ENCODE measurements around the gene CCNF. TPM values are rescaled to one million over a fixed set of nuclear protein-coding genes. Genes with fewer than 3 reads are reported as not detected.

Gene CCNF
- total and polyA plus RNA-seq, 4 donors, result 0.88 to 46.3 (median 1.8) TPM

DNA sequence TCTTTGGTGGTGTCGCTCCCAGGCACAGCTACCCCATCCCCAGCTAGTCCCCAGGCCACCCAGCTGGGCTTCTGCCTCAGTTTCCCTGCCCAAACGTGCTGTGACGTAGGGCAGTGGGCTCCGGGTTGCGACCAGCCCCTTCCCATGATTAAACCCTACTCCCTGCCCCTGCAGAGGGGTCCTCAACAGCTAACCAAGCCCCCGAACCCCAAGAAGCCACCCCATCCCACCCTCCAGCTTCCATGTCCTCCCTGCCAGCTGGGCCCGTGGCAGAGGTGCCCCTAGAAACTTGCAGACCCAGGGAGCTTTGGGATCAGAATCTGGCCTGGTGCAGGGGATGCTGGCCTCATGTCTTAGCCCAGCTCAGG, 41.0 kb downstream of the CCNF start (continued):
- TF ChIP-seq, protein P1, sequence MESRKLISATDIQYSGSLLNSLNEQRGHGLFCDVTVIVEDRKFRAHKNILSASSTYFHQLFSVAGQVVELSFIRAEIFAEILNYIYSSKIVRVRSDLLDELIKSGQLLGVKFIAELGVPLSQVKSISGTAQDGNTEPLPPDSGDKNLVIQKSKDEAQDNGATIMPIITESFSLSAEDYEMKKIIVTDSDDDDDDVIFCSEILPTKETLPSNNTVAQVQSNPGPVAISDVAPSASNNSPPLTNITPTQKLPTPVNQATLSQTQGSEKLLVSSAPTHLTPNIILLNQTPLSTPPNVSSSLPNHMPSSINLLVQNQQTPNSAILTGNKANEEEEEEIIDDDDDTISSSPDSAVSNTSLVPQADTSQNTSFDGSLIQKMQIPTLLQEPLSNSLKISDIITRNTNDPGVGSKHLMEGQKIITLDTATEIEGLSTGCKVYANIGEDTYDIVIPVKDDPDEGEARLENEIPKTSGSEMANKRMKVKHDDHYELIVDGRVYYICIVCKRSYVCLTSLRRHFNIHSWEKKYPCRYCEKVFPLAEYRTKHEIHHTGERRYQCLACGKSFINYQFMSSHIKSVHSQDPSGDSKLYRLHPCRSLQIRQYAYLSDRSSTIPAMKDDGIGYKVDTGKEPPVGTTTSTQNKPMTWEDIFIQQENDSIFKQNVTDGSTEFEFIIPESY (IDR thresholded peaks at IDR 0.05), result no peak
- TF ChIP-seq EGR1 (IDR thresholded peaks at IDR 0.05; ENCODE audit: low read depth in 2 of 2), result no peak

GRCh38 chr16:2470603-2471015, 41.4 kb downstream of the CCNF start:
- TF ChIP-seq TAF1 (conservative IDR thresholded peaks at IDR 0.05) (no peak), SP1 (IDR thresholded peaks at IDR 0.05) (no peak), HNF4A (conservative IDR thresholded peaks at IDR 0.05) (no peak), NR2F2 (IDR thresholded peaks at IDR 0.05) (no peak), RAD21 (IDR thresholded peaks at IDR 0.05) (no peak), GABPA (IDR thresholded peaks at IDR 0.05 in 1 of 2, conservative IDR thresholded peaks at IDR 0.05 in 1 of 2) (no peak)
- TF ChIP-seq, protein P1 (IDR thresholded peaks at IDR 0.05), result no peak
- Histone ChIP-seq H3K9me3 (ENCODE audit: control insufficient read depth in 4 of 4, low read length in 3 of 4) (no peaks in the 10 kb centered on the region), H3K27ac (ENCODE audit: low read depth in 1 of 2, low read length in 2 of 2) (no peak overlapping the region), H3K4me1 (ENCODE audit: control insufficient read depth in 4 of 4, insufficient read depth in 4 of 4, low read length in 3 of 4) (peaks cover 42 to 70% (median 52%) of the 10 kb centered on the region in 4 donors), H3K36me3 (ENCODE audit: control insufficient read depth in 4 of 4, insufficient read depth in 3 of 4, low read depth in 1 of 4, low read length in 3 of 4) (no peaks in the 10 kb centered on the region), H3K27me3 (ENCODE audit: control insufficient read depth in 4 of 4, insufficient read depth in 4 of 4, low read length in 3 of 4) (no peaks in the 10 kb centered on the region), H3K4me3 (ENCODE audit: low read depth in 1 of 3, low read length in 3 of 3) (no peak overlapping the region), H3K9ac (ENCODE audit: low read depth in 1 of 2, low read length in 2 of 2) (no peak overlapping the region)
- WGBS, result 65% methylated on average over 9 of the region's 9 CpGs
- DNase-seq (ENCODE audit: low spot score), result no peak

DNA sequence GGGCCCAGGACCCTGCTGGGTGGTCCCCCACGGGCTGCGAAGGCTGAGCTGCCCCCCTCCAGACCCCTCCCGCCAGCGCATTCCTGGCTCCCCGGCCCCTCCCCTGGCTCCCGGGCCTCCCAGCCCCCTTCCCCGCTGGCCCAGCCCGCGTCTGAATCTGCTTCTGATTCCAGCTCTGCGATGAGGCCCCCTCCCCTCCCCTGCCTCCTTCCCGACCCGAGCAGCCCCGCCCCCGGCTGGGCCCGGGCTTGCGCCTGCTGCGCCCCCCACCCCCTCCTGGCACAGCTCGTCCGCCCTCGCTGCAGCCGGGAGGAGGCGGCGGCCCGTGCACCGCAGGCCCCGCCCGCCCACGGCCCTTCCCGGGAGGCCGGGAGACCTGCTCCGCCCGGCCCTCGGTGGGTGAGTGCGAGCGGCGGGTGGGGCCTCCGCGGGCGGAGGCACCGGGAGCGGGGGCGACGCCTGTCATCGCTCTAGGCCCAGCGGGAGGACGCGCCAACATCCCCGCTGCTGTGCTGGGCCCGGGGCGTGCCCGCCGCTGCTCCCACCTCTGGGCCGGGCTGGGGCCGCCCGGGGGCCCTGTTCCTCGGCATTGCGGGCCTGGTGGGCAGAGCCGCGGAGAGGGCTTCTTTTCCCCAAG, 41.9 kb downstream of the CCNF start, which contains the start of gene NTN3:
Gene NTN3, plus strand, starts transcription at position 282 of the 637 bp plus-strand sequence. CDS start 405 bp downstream, outside the sequence.
- no peak for DNase-seq (ENCODE audit: low spot score)
- H3K4me3 ChIP-seq (ENCODE audit: low read depth in 1 of 3, low read length in 3 of 3), result peak within 1 kb of the TSS in 2 of 3 donors; percentile 11 to 30

More for the DNA sequence above, 41.9 kb downstream of the CCNF start, which contains the start of gene NTN3:
- peaks cover 44 to 75% (median 56%) of the 10 kb centered on the region in 4 donors for H3K4me1 ChIP-seq (ENCODE audit: control insufficient read depth in 4 of 4, insufficient read depth in 4 of 4, low read length in 3 of 4)
- TF ChIP-seq NR2F2 (IDR thresholded peaks at IDR 0.05), result no peak
- no peak for TF ChIP-seq MAX (IDR thresholded peaks at IDR 0.05)
- TF ChIP-seq GABPA (IDR thresholded peaks at IDR 0.05 in 1 of 2, conservative IDR thresholded peaks at IDR 0.05 in 1 of 2), result no peak
- TF ChIP-seq TAF1 (conservative IDR thresholded peaks at IDR 0.05), result no peak
- no peak for TF ChIP-seq FOXA1 (IDR thresholded peaks at IDR 0.05)
- TF ChIP-seq YY1 (IDR thresholded peaks at IDR 0.05), result no peak
- TF ChIP-seq RXRA (IDR thresholded peaks at IDR 0.05), result no peak
- TF ChIP-seq EGR1 (IDR thresholded peaks at IDR 0.05; ENCODE audit: low read depth in 2 of 2), result no peak
- no peaks in the 10 kb centered on the region for H3K27me3 ChIP-seq (ENCODE audit: control insufficient read depth in 4 of 4, insufficient read depth in 4 of 4, low read length in 3 of 4)
- peak within 1 kb of the TSS; percentile 45 to 74 for H3K27ac ChIP-seq (ENCODE audit: low read depth in 1 of 2, low read length in 2 of 2)
- H3K9me3 ChIP-seq (ENCODE audit: control insufficient read depth in 4 of 4, low read length in 3 of 4), result no peaks in the 10 kb centered on the region
- 3% methylated on average over 59 of the region's 59 CpGs for WGBS
- no peaks in the 10 kb centered on the region for H3K36me3 ChIP-seq (ENCODE audit: control insufficient read depth in 4 of 4, insufficient read depth in 3 of 4, low read depth in 1 of 4, low read length in 3 of 4)
- no peak within 1 kb of the TSS for H3K9ac ChIP-seq (ENCODE audit: low read depth in 1 of 2, low read length in 2 of 2)
